Uterus (tissue), 4 donors: ENCODE measurements around the gene POLR2B. TPM values are rescaled to one million over a fixed set of nuclear protein-coding genes. Genes with fewer than 3 reads are reported as not detected.
A peak's percentile ranks its signal among the peaks of the same experiment; 100 is the strongest.

ENCODE experiments used
- DNase-seq, 2 donors: peaks; one replicate each; pipeline ENCODE4 v3.0.0-alpha.2; 2019 to 2020
- H3K27ac ChIP-seq, 2 donors: fragments of 200-600 bp; sonication (generic); 1 replicate in 1 of 2; 2 replicates in 1 of 2; pipeline ENCODE4 v1.5.1; 2016 to 2018
- H3K27me3 ChIP-seq, 2 donors: fragments of 200-600 bp; sonication (generic); one replicate each; pipeline ENCODE4 v1.5.1; 2018 to 2019; ENCODE audit warnings: control low read depth in 1 of 2
- H3K36me3 ChIP-seq, 2 donors: fragments of 200-600 bp; sonication (generic); one replicate each; pipeline ENCODE4 v1.5.1; 2019; ENCODE audit warnings: control low read depth in 1 of 2
- H3K4me1 ChIP-seq, 2 donors: fragments of 200-600 bp; sonication (generic); one replicate each; pipeline ENCODE4 v1.5.1; 2018 to 2019; ENCODE audit warnings: control low read depth in 1 of 2
- H3K4me3 ChIP-seq, 2 donors: fragments of 200-600 bp; sonication (generic); 1 replicate in 1 of 2; 2 replicates in 1 of 2; pipeline ENCODE4 v1.5.1; 2018 to 2019; ENCODE audit warnings: mild to moderate bottlenecking in 1 of 2
- H3K9me3 ChIP-seq, 2 donors: fragments of 200-600 bp; sonication (generic); one replicate each; pipeline ENCODE4 v1.5.1; 2019; ENCODE audit warnings: control low read depth in 1 of 2
- CTCF ChIP-seq, 4 experiments: fragments of 200-600 bp in 2 of 4; fragments of 450-650 bp in 2 of 4; sonication (generic) in 2 of 4; IDR thresholded peaks; one replicate each; pipeline ENCODE4 v1.5.1; 2016 to 2019; ENCODE audit warnings: antibody characterized with exemption in 4 of 4, mild to moderate bottlenecking in 2 of 4, moderate library complexity in 1 of 4
- POLR2A ChIP-seq, 2 donors: fragments of 450-650 bp; IDR thresholded peaks; one replicate each; pipeline ENCODE4 v1.6.1; 2016; ENCODE audit warnings: antibody characterized with exemption in 2 of 2, mild to moderate bottlenecking in 1 of 2, moderate library complexity in 1 of 2
- intact Hi-C: fragments of 100-400 bp; cut with DNase I; formaldehyde crosslinking; loops from one replicate; pipeline ENCODE4 v1.15.1; 2023; ENCODE audit warnings: low total_unique reads
- total RNA-seq, 4 donors: library from RNA; depleted of rRNA in 3 of 4; stranded (reverse); fragments of >200 nt in 3 of 4; gene quantifications; one replicate each; pipeline versions ENCODE4 v1.1.0 to v1.2.4, GENCODE V29; 2014 to 2023
- donor health status: DM: yes; HTN: yes; CAD: no.

The POLR2B gene
- total RNA-seq, 4 donors from 2014 or later = 35.9 to 211 (median 117) TPM

DNA sequence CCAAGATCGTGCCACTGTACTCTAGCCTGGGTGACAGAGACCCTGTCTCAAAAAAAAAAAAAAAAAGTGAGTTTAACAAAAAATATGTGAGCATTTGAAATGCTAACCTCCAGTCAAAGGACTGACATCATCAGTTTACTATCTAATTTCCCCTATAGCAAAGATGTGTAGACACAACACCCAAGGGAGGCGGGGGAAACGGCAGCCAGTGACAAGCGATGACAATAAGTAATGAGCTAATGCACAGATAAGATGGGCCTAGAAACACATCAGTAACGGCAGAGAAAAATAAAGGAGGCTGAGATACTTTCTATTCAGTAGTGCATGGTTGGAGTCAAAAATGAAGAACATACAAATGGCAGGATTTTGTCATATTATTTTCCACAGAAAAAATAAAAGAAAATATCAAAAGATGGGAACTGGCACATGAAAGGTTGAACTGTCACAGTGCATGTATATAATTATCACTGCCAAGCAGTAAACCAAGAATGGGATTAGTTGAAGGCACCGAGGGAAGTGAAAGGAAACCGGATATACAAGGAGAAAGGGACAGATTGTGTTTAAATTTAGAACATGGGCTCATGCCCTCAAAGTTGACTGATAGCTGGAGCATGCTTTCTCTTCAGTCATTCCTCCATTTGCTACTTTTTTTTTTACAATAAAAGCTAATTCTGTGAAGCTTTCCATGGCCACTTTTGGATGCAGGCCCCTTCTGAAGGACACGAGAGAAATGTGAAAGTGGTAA is 89.7 kb downstream of the POLR2B start:
- Histone ChIP-seq H3K36me3 (no peaks in the 10 kb centered on the region), H3K27me3 (no peaks in the 10 kb centered on the region), H3K9me3 (no peaks in the 10 kb centered on the region), H3K4me1 (peaks cover 0 to 15% of the 10 kb centered on the region in 2 donors), H3K27ac (peak overlapping the region; percentile 14 to 41), H3K4me3 (no peak overlapping the region)
- TF ChIP-seq POLR2A (IDR thresholded peaks at IDR 0.05) (no peak), CTCF (IDR thresholded peaks at IDR 0.05) (no peak)
- DNase-seq = no peak
- intact Hi-C loops = no loop called here

DNA sequence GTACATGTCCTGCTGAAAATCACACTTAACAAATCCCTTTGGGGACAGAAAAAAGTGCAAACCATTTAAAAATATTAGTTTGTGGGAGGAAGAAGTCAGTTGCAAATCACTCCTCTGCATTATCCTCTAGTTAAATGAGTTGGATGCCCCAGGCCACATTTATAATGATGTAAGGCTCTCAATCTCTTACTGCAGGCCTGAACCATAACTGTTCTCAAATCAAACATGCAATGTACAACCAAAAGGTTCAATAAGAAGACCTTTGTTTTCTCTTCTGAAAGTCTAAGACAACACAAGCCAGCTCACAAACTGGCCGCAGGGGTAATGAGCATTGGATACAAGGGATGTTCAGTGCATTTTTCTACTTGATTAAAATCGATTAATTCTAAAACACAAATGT is 91.8 kb downstream of the POLR2B start:
- no peaks in the 10 kb centered on the region for H3K36me3 ChIP-seq
- no peaks in the 10 kb centered on the region for H3K9me3 ChIP-seq
- H3K4me1 ChIP-seq = no peaks in the 10 kb centered on the region
- no peak overlapping the region for H3K4me3 ChIP-seq
- no peaks in the 10 kb centered on the region for H3K27me3 ChIP-seq
- DNase-seq = no peak
- no peak overlapping the region for H3K27ac ChIP-seq
- intact Hi-C loops = no loop called here
- no peak for TF ChIP-seq POLR2A (IDR thresholded peaks at IDR 0.05)
- no peak for TF ChIP-seq CTCF (IDR thresholded peaks at IDR 0.05)

DNA sequence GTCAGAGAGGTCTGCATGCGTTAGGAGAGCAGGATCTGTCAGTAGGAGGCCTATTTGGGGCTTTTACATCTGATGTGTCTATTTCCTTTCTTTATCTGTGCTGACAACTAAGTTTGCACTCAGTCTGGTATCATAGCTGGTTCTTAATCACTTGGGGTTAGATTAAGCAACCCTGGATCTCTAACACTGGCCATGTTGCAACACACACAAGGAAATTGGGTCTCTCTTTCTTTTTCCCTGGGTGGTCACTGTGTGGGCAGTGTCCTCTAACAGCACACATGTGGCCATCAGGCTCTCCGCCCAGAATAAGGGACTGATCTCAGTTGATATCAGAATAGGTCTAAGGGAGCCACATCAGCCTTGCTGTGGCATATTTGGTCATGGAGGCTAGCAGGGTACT is 92.6 kb downstream of the POLR2B start:
- intact Hi-C loops = no loop called here
- Histone ChIP-seq H3K9me3 (no peaks in the 10 kb centered on the region), H3K4me3 (no peak overlapping the region), H3K27ac (peak overlapping the region in 1 of 2 donors; percentile 20), H3K4me1 (no peaks in the 10 kb centered on the region), H3K27me3 (no peaks in the 10 kb centered on the region), H3K36me3 (no peaks in the 10 kb centered on the region)
- peak in 1 of 2 donors; percentile 31 for DNase-seq
- TF ChIP-seq CTCF (IDR thresholded peaks at IDR 0.05) = no peak
- TF ChIP-seq POLR2A (IDR thresholded peaks at IDR 0.05) = no peak

DNA sequence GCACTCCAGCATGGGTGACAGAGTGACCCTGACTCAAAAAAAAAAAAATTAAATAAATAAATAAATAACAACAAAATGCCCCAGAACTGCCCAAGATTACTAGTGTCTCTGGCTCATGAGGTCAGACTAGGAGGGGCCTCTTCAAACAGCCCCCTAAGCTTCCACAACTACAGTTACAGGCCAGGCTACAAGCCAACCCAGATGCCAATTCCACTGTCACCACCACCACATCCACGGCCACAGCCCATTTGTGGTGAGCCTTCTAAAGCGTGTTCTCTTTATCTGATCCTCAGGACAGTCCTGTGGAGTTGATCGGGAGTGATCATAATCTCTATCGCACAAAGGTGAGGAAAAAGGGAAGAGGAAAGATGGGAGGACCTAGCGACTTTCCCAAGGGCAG is 94.9 kb downstream of the POLR2B start:
- Histone ChIP-seq H3K4me1 (no peaks in the 10 kb centered on the region), H3K36me3 (no peaks in the 10 kb centered on the region), H3K27me3 (no peaks in the 10 kb centered on the region), H3K9me3 (no peaks in the 10 kb centered on the region), H3K4me3 (no peak overlapping the region), H3K27ac (no peak overlapping the region)
- no peak for TF ChIP-seq CTCF (IDR thresholded peaks at IDR 0.05)
- no peak for TF ChIP-seq POLR2A (IDR thresholded peaks at IDR 0.05)
- intact Hi-C loops = no loop called here
- no peak for DNase-seq

DNA sequence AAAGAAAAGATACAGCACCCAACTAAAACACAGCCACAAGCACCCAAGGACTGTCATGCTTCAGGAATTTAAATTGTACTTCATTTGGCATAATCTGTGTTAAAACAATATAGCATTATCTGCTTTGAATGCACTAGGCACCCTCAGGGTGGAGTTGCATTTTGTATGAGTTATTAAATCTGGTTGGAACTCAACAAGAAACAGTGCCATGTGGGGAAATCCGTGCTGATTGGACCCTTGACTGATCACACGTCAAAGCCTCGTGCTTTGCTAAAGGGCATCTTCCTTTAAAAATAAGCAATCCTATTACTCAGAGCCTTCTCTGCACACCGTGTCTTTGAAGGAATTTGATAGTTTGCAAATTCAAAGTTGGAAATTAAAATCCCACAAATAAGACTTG is 96.0 kb downstream of the POLR2B start:
- Histone ChIP-seq H3K4me3 (no peak overlapping the region), H3K4me1 (no peaks in the 10 kb centered on the region), H3K36me3 (no peaks in the 10 kb centered on the region), H3K9me3 (no peaks in the 10 kb centered on the region), H3K27me3 (no peaks in the 10 kb centered on the region), H3K27ac (peak overlapping the region; percentile 0 to 28)
- intact Hi-C loops = no loop called here
- TF ChIP-seq POLR2A (IDR thresholded peaks at IDR 0.05) = no peak
- TF ChIP-seq CTCF (IDR thresholded peaks at IDR 0.05) = no peak
- no peak for DNase-seq
